H9 (cell line): ENCODE data around the gene C7. TPM values are rescaled to one million over a fixed set of nuclear protein-coding genes. Genes with fewer than 3 reads are reported as not detected.
"Not testable (repeated sequence)": the region's sequence is repeated elsewhere in the genome, so short reads cannot be mapped to it uniquely, and the experiment has no call there.

Experiments used
- DNase-seq: peaks from one replicate; pipeline ENCODE4 v3.0.0-alpha.2; 2017
- H2AFZ ChIP-seq: one replicate; pipeline ENCODE4 v1.6.1; 2013; ENCODE audit warnings: mild to moderate bottlenecking, low read length, control low read depth, moderate library complexity
- H2AK5ac ChIP-seq: 2 replicates; pipeline ENCODE4 v1.6.1; 2013; ENCODE audit warnings: low read length, control low read depth, mixed read lengths; ENCODE audit not compliant: insufficient read length
- H2BK120ac ChIP-seq: one replicate; pipeline ENCODE4 v1.6.1; 2013; ENCODE audit warnings: low read depth, mild to moderate bottlenecking, low read length, control low read depth, inconsistent platforms; ENCODE audit not compliant: poor library complexity, severe bottlenecking
- H2BK12ac ChIP-seq: 2 replicates; pipeline ENCODE4 v1.6.1; 2013; ENCODE audit warnings: low read length, control low read depth, mixed read lengths, low read depth; ENCODE audit not compliant: insufficient read length
- H2BK15ac ChIP-seq: 2 replicates; pipeline ENCODE4 v1.6.1; 2013; ENCODE audit warnings: low read depth, low read length, control low read depth
- H2BK20ac ChIP-seq: one replicate; pipeline ENCODE4 v1.6.1; 2013; ENCODE audit warnings: low read depth, mild to moderate bottlenecking, low read length, control low read depth, inconsistent platforms; ENCODE audit not compliant: poor library complexity, severe bottlenecking
- H2BK5ac ChIP-seq: 2 replicates; pipeline ENCODE4 v1.6.1; 2013; ENCODE audit warnings: low read length, control low read depth, mixed read lengths; ENCODE audit not compliant: insufficient read length
- H3K14ac ChIP-seq: 2 replicates; pipeline ENCODE4 v1.6.1; 2013; ENCODE audit warnings: low read length, control low read depth; ENCODE audit not compliant: insufficient read depth
- H3K18ac ChIP-seq: 2 replicates; pipeline ENCODE4 v1.6.1; 2013; ENCODE audit warnings: low read depth, mild to moderate bottlenecking, mixed read lengths, low read length, control low read depth; ENCODE audit not compliant: insufficient read length
- H3K23ac ChIP-seq: 2 replicates; pipeline ENCODE4 v1.6.1; 2013; ENCODE audit warnings: low read length, control low read depth, mixed read lengths, low read depth; ENCODE audit not compliant: insufficient read length
- H3K23me2 ChIP-seq: 2 replicates; pipeline ENCODE4 v1.6.1; 2013; ENCODE audit warnings: low read depth, mild to moderate bottlenecking, mixed read lengths, low read length, control low read depth; ENCODE audit not compliant: insufficient read length, poor library complexity, severe bottlenecking
- H3K27ac ChIP-seq: 2 replicates; pipeline ENCODE4 v1.5.1; 2013; ENCODE audit warnings: low read length, control low read depth, mixed read lengths, low read depth; ENCODE audit not compliant: insufficient read length
- H3K27me3 ChIP-seq: 2 replicates; pipeline ENCODE4 v1.6.1; 2013; ENCODE audit warnings: low read length, control low read depth, inconsistent platforms; ENCODE audit not compliant: insufficient read depth
- H3K4ac ChIP-seq: 2 replicates; pipeline ENCODE4 v1.6.1; 2013; ENCODE audit warnings: low read depth, mild to moderate bottlenecking, control low read depth, inconsistent platforms, low read length, moderate library complexity
- H3K4me1 ChIP-seq: 2 replicates; pipeline ENCODE4 v1.6.1; 2013; ENCODE audit warnings: low read length, control low read depth, inconsistent platforms; ENCODE audit not compliant: insufficient read depth
- H3K4me2 ChIP-seq: 2 replicates; pipeline ENCODE4 v1.6.1; 2013; ENCODE audit warnings: low read length, control low read depth, mixed read lengths; ENCODE audit not compliant: insufficient read length, insufficient read depth
- H3K56ac ChIP-seq: 2 replicates; pipeline ENCODE4 v1.6.1; 2013; ENCODE audit warnings: low read depth, mild to moderate bottlenecking, mixed read lengths, low read length, control low read depth; ENCODE audit not compliant: insufficient read length
- H3K79me1 ChIP-seq: 2 replicates; pipeline ENCODE4 v1.6.1; 2013; ENCODE audit warnings: low read depth, mild to moderate bottlenecking, moderate library complexity, low read length, control low read depth, inconsistent platforms; ENCODE audit not compliant: insufficient read depth, poor library complexity, severe bottlenecking
- H3K79me2 ChIP-seq: 2 replicates; pipeline ENCODE4 v1.6.1; 2013; ENCODE audit warnings: low read length, control low read depth, inconsistent platforms; ENCODE audit not compliant: insufficient read depth
- H3K9ac ChIP-seq: 2 replicates; pipeline ENCODE4 v1.6.1; 2013; ENCODE audit warnings: low read length, control low read depth, mixed read lengths; ENCODE audit not compliant: insufficient read length; ENCODE audit errors: extremely low read depth
- H3K9me3 ChIP-seq: one replicate; pipeline ENCODE4 v1.6.1; 2013; ENCODE audit warnings: low read depth, low read length, inconsistent platforms; ENCODE audit not compliant: control insufficient read depth
- H3T11ph ChIP-seq: one replicate; pipeline ENCODE4 v1.6.1; 2013; ENCODE audit warnings: mild to moderate bottlenecking, low read length, control low read depth, inconsistent platforms
- H4K20me1 ChIP-seq: one replicate; pipeline ENCODE4 v1.6.1; 2013; ENCODE audit not compliant: control insufficient read depth, insufficient read length, insufficient read depth
- H4K5ac ChIP-seq: 2 replicates; pipeline ENCODE4 v1.6.1; 2013; ENCODE audit warnings: low read depth, mild to moderate bottlenecking, mixed read lengths, low read length, control low read depth; ENCODE audit not compliant: insufficient read length
- H4K8ac ChIP-seq: replicated peaks from 2 replicates; pipeline ENCODE4 v1.6.1; 2013; ENCODE audit warnings: low read length, control low read depth, mixed read lengths, low read depth; ENCODE audit not compliant: insufficient read length
- H4K91ac ChIP-seq: 2 replicates; pipeline ENCODE4 v1.6.1; 2013; ENCODE audit warnings: low read depth, mild to moderate bottlenecking, moderate library complexity, mixed read lengths, low read length, control low read depth; ENCODE audit not compliant: insufficient read length
- H3K27ac Mint-ChIP-seq, 3 experiments: 2 replicates in 2 of 3; 3 replicates in 1 of 3; pipeline ENCODE4 v1.8.0; 2020 to 2021; ENCODE audit warnings: mixed read lengths in 3 of 3, mild to moderate bottlenecking in 1 of 3, moderate library complexity in 1 of 3
- H3K27me3 Mint-ChIP-seq: 2 replicates; pipeline ENCODE4 v1.8.0; 2021; ENCODE audit warnings: low read depth, mild to moderate bottlenecking, moderate library complexity, mixed read lengths
- H3K36me3 Mint-ChIP-seq, 3 experiments: 2 replicates in 2 of 3; 3 replicates in 1 of 3; pipeline ENCODE4 v1.8.0; 2020 to 2021; ENCODE audit warnings: low read depth in 3 of 3, mixed read lengths in 3 of 3; ENCODE audit not compliant: insufficient read depth in 1 of 3
- H3K4me1 Mint-ChIP-seq, 2 experiments: 2 replicates each; pipeline ENCODE4 v1.8.0; 2020; ENCODE audit warnings: mixed read lengths in 2 of 2
- H3K4me3 Mint-ChIP-seq, 2 experiments: 2 replicates in 1 of 2; 3 replicates in 1 of 2; pipeline ENCODE4 v1.8.0; 2020 to 2021; ENCODE audit warnings: mild to moderate bottlenecking in 2 of 2, mixed read lengths in 2 of 2, moderate library complexity in 1 of 2
- H3K9me3 Mint-ChIP-seq, 2 experiments: 2 replicates in 1 of 2; 3 replicates in 1 of 2; pipeline ENCODE4 v1.8.0; 2020; ENCODE audit warnings: mild to moderate bottlenecking in 2 of 2, mixed read lengths in 2 of 2, moderate library complexity in 1 of 2
- WGBS: extraction: QIAGEN DNeasy Blood & Tissue Kit; methylation state at CpG from one replicate; pipeline ENCODE4 v1.1.7; 2013; ENCODE audit warnings: missing lambda C conversion rate, low lambda C conversion rate, mixed read lengths; ENCODE audit not compliant: insufficient read length; ENCODE audit errors: extremely low coverage; 5-methylcytosine and 5-hydroxymethylcytosine counted together
- total RNA-seq: library from RNA; stranded (reverse); gene quantifications from 2 replicates; pipeline ENCODE4 v1.2.1, GENCODE V29; 2021
- TF ChIP-seq, protein P1 (sequence below): fragments of 200-600 bp; sonication (generic); conservative IDR thresholded peaks from 3 replicates; pipeline ENCODE4 v1.8.0; 2021; ENCODE audit warnings: antibody characterized with exemption, mild to moderate bottlenecking

Gene C7
- total RNA-seq, 1 experiment from 2014 or later: 0.52 TPM

DNA sequence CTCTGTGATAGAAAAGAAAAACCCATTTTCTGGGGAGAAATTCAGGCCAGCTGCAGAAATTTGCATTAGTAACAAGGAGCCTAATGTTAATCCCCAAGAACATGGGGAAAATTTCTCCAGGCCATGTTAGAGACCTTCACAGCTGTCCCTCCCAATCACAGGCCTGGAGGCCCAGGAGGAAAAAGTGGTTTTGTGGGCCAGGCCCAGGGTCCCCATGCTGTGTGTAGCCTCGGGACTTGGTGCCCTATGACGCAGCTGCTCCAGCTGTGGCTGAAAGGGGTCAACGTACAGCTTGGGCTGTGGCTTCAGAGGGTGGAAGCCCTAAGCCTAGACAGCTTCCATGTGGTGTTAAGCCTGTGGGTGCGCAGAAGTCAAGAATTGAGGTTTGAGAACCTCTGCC, 27.0 kb upstream of the C7 start:
- H3K79me1 ChIP-seq: no peaks in the 10 kb centered on the region
- no peak overlapping the region for H2BK20ac ChIP-seq
- Mint-ChIP-seq H3K4me3 (no peak overlapping the region), H3K27ac (no peak overlapping the region), H3K9me3 (peaks cover 24 to 26% of the 10 kb centered on the region in 2 experiments), H3K4me1 (no peaks in the 10 kb centered on the region), H3K27me3 (no peaks in the 10 kb centered on the region), H3K36me3 (peaks cover 7 to 13% (median 12%) of the 10 kb centered on the region in 3 experiments; a peak in 6 of 7 replicates)
- H3K27me3 ChIP-seq: no peaks in the 10 kb centered on the region
- H3K4ac ChIP-seq: no peak overlapping the region
- H2AK5ac ChIP-seq: no peak overlapping the region
- H3K79me2 ChIP-seq: no peaks in the 10 kb centered on the region
- H2BK15ac ChIP-seq: no peak overlapping the region
- H3K4me2 ChIP-seq: no peak overlapping the region
- H4K91ac ChIP-seq: no peak overlapping the region
- no peak overlapping the region for H3K56ac ChIP-seq
- H2BK12ac ChIP-seq: no peak overlapping the region
- H3K23ac ChIP-seq: no peak overlapping the region
- H2BK5ac ChIP-seq: no peak overlapping the region
- H3K23me2 ChIP-seq: no peaks in the 10 kb centered on the region
- no peak overlapping the region for H4K5ac ChIP-seq
- no peak overlapping the region for H2BK120ac ChIP-seq
- H4K20me1 ChIP-seq: no peaks in the 10 kb centered on the region
- H3K18ac ChIP-seq: no peak overlapping the region
- H3T11ph ChIP-seq: no peak overlapping the region
- H3K14ac ChIP-seq: no peak overlapping the region
- H3K9me3 ChIP-seq: peaks cover 12% of the 10 kb centered on the region
- H3K27ac ChIP-seq: no peak overlapping the region
- no peak overlapping the region for H4K8ac ChIP-seq
- TF ChIP-seq, protein P1, sequence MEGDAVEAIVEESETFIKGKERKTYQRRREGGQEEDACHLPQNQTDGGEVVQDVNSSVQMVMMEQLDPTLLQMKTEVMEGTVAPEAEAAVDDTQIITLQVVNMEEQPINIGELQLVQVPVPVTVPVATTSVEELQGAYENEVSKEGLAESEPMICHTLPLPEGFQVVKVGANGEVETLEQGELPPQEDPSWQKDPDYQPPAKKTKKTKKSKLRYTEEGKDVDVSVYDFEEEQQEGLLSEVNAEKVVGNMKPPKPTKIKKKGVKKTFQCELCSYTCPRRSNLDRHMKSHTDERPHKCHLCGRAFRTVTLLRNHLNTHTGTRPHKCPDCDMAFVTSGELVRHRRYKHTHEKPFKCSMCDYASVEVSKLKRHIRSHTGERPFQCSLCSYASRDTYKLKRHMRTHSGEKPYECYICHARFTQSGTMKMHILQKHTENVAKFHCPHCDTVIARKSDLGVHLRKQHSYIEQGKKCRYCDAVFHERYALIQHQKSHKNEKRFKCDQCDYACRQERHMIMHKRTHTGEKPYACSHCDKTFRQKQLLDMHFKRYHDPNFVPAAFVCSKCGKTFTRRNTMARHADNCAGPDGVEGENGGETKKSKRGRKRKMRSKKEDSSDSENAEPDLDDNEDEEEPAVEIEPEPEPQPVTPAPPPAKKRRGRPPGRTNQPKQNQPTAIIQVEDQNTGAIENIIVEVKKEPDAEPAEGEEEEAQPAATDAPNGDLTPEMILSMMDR: no peak
- no peaks in the 10 kb centered on the region for H3K4me1 ChIP-seq
- WGBS: no CpG with 5 or more reads among the region's 4 CpGs
- no peak overlapping the region for H2AFZ ChIP-seq
- H3K9ac ChIP-seq: no peak overlapping the region
- DNase-seq: no peak

DNA sequence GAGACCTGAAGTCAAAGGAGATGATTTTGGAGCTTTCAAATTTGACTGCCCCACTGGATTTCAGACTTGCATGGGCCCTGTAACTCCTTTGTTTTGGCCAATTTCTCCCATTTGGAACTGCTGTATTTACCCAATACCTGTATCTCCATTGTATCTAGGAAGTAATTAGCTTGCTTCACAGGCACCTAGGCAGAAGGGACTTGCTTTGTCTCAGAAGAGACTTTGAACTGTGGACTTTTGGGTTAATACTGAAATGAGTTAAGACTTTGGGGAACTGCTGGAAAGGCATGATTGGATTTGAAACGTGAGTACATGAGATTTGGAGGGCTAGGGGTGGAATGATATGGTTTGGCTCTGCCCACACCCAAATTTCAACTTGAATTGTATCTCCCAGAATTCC, 26.2 kb upstream of the C7 start:
- DNase-seq, H3K27ac ChIP-seq, H3K27ac Mint-ChIP-seq, H3K27me3 ChIP-seq, H3K18ac ChIP-seq, H2AK5ac ChIP-seq, H2BK5ac ChIP-seq, H3K23ac ChIP-seq, H3K27me3 Mint-ChIP-seq, H3K79me2 ChIP-seq, H3K14ac ChIP-seq, H3K79me1 ChIP-seq, H3K4me2 ChIP-seq, H2BK120ac ChIP-seq, H4K8ac ChIP-seq, H2BK12ac ChIP-seq, H3K4me3 Mint-ChIP-seq, H2AFZ ChIP-seq, H4K91ac ChIP-seq, H3K4ac ChIP-seq, H3T11ph ChIP-seq, H3K4me1 Mint-ChIP-seq, H3K4me1 ChIP-seq, H3K23me2 ChIP-seq, H2BK15ac ChIP-seq, H4K20me1 ChIP-seq, H4K5ac ChIP-seq, H3K56ac ChIP-seq, H2BK20ac ChIP-seq, H3K9ac ChIP-seq: not testable (repeated sequence)
- Mint-ChIP-seq H3K36me3 (peaks cover 5 to 12% (median 10%) of the 10 kb centered on the region in 3 experiments; a peak in 6 of 7 replicates), H3K9me3 (peaks cover 20 to 22% of the 10 kb centered on the region in 2 experiments)
- H3K9me3 ChIP-seq: peaks cover 12% of the 10 kb centered on the region
- WGBS: no CpG with 5 or more reads among the region's 1 CpG
